ENCODE data around the gene MZF1. TPM values are rescaled to one million over a fixed set of nuclear protein-coding genes. Genes with fewer than 3 reads are reported as not detected.

MZF1 gene
- polyA plus RNA-seq, 1 donor (not counting 4 experiments of a cell fraction or from before 2014, with no cell fraction given), result 7.4 TPM

GRCh38 chr19:58538257-58539168 lies 34.6 kb downstream of the MZF1 start:
- Histone ChIP-seq H3K27me3 (ENCODE audit: control insufficient read depth, extremely low read depth, insufficient read depth, low read length) (peaks cover 11% of the 10 kb centered on the region), H3K4me2 (ENCODE audit: control insufficient read depth, extremely low read depth, insufficient read depth, low read depth, low read length) (peak overlapping the region; percentile 69), H4K20me1 (ENCODE audit: control insufficient read depth, extremely low read depth, insufficient read depth, low read length) (no peaks in the 10 kb centered on the region), H3K27ac (ENCODE audit: control insufficient read depth, insufficient read depth, low read length) (no peak overlapping the region), H2AFZ (ENCODE audit: control insufficient read depth, low read length) (peak overlapping the region; percentile 52), H3K4me1 (ENCODE audit: control insufficient read depth, extremely low read depth, insufficient read depth, low read length) (peaks cover 8% of the 10 kb centered on the region), H3K9me3 (ENCODE audit: control insufficient read depth, low read depth, low read length) (no peaks in the 10 kb centered on the region), H3K9me1 (ENCODE audit: control insufficient read depth, extremely low read depth, insufficient read depth, low read length) (no peaks in the 10 kb centered on the region), H3K9ac (ENCODE audit: control insufficient read depth, extremely low read depth, insufficient read depth, low read length) (peak overlapping the region; percentile 52), H3K36me3 (ENCODE audit: control insufficient read depth in 2 of 2, extremely low read depth in 1 of 2, insufficient read depth in 2 of 2, low read length in 2 of 2) (no peaks in the 10 kb centered on the region), H3K79me2 (ENCODE audit: control insufficient read depth, insufficient read depth, low read length) (no peaks in the 10 kb centered on the region), H3K4me3 (ENCODE audit: control insufficient read depth in 2 of 3, extremely low read depth in 1 of 3, insufficient read depth in 2 of 3, low read depth in 1 of 3, low read length in 3 of 3) (peak overlapping the region; percentile 3 to 35 (median 22))
- dilution Hi-C loops (cut with MboI; ENCODE audit: extremely low pct_ligation_motif_present, low sequenced_read_pairs), result no loop called here
- FAIRE-seq (no peak), DNase-seq (ENCODE audit: low read depth, low spot score) (no peak)
- TF ChIP-seq EZH2 (IDR thresholded peaks at IDR 0.05; ENCODE audit: low read length) (no peak), CTCF (optimal IDR thresholded peaks at IDR 0.05 in 1 of 3, IDR thresholded peaks at IDR 0.05 in 1 of 3, conservative IDR thresholded peaks at IDR 0.05 in 1 of 3; ENCODE audit: extremely low read depth in 1 of 3, insufficient read depth in 2 of 3, low read length in 3 of 3) (no peak)

- Histone ChIP-seq H3K9ac (ENCODE audit: control insufficient read depth, extremely low read depth, insufficient read depth, low read length) (no peak overlapping the region), H3K9me1 (ENCODE audit: control insufficient read depth, extremely low read depth, insufficient read depth, low read length) (no peaks in the 10 kb centered on the region), H3K27me3 (ENCODE audit: control insufficient read depth, extremely low read depth, insufficient read depth, low read length) (peaks cover 11% of the 10 kb centered on the region), H3K27ac (ENCODE audit: control insufficient read depth, insufficient read depth, low read length) (no peak overlapping the region), H2AFZ (ENCODE audit: control insufficient read depth, low read length) (no peak overlapping the region), H3K4me2 (ENCODE audit: control insufficient read depth, extremely low read depth, insufficient read depth, low read depth, low read length) (no peak overlapping the region), H3K9me3 (ENCODE audit: control insufficient read depth, low read depth, low read length) (no peaks in the 10 kb centered on the region), H3K4me1 (ENCODE audit: control insufficient read depth, extremely low read depth, insufficient read depth, low read length) (peaks cover 6% of the 10 kb centered on the region), H3K36me3 (ENCODE audit: control insufficient read depth in 2 of 2, extremely low read depth in 1 of 2, insufficient read depth in 2 of 2, low read length in 2 of 2) (no peaks in the 10 kb centered on the region), H3K4me3 (ENCODE audit: control insufficient read depth in 2 of 3, extremely low read depth in 1 of 3, insufficient read depth in 2 of 3, low read depth in 1 of 3, low read length in 3 of 3) (no peak overlapping the region), H4K20me1 (ENCODE audit: control insufficient read depth, extremely low read depth, insufficient read depth, low read length) (no peaks in the 10 kb centered on the region), H3K79me2 (ENCODE audit: control insufficient read depth, insufficient read depth, low read length) (no peaks in the 10 kb centered on the region)
- no peak for FAIRE-seq
- no peak for TF ChIP-seq EZH2 (IDR thresholded peaks at IDR 0.05; ENCODE audit: low read length)
- TF ChIP-seq CTCF (optimal IDR thresholded peaks at IDR 0.05 in 1 of 3, IDR thresholded peaks at IDR 0.05 in 1 of 3, conservative IDR thresholded peaks at IDR 0.05 in 1 of 3; ENCODE audit: extremely low read depth in 1 of 3, insufficient read depth in 2 of 3, low read length in 3 of 3), result no peak
- dilution Hi-C loops (cut with MboI; ENCODE audit: extremely low pct_ligation_motif_present, low sequenced_read_pairs), result no loop called here
- DNase-seq (ENCODE audit: low read depth, low spot score), result no peak
These were observed 36.0 kb downstream of the MZF1 start for GRCh38 chr19:58536852-58537798.

Data from keratinocyte (primary cell).